Posterior vena cava (tissue), 2 donors: ENCODE measurements around the gene KIAA0232. TPM values are rescaled to one million over a fixed set of nuclear protein-coding genes. Genes with fewer than 3 reads are reported as not detected.
A peak's percentile ranks its signal among the peaks of the same experiment; 100 is the strongest.

Experiments
- DNase-seq: peaks from one replicate; pipeline ENCODE4 v3.0.0-alpha.2; 2020; ENCODE audit warnings: low spot score
- intact Hi-C, 2 donors: fragments of 100-400 bp; cut with DNase I; formaldehyde crosslinking; loops; one replicate each; pipeline versions ENCODE4 v1.14.1 to v1.14.2; 2022 to 2023
- long read RNA-seq, 2 donors: library from polyadenylated mRNA; unstranded; transcript quantifications; one replicate each; pipeline ENCODE4 v2.0.0, GENCODE V29; 2020 to 2021
- total RNA-seq, 2 donors: library from RNA; stranded (reverse); fragmentation: NEBNext Ultra II Directional; extraction: Animal tissue kit (Norgen Biotek cat#: 25700); gene quantifications; one replicate each; pipeline ENCODE4 v1.2.1, GENCODE V29; 2021
- donor health status: DM: yes; HTN: yes; CAD: no.
- donor health status: DM: yes; HTN: yes; CAD: no.

Gene KIAA0232
- total RNA-seq, result 10 to 100 TPM; 29.1 to 32.9 TPM
- long read RNA-seq, donor 1, partial matches to known transcripts, result 5 of 10 reads
- long read RNA-seq, donor 1, other reads (novel, unspliced or antisense), result 5 of 10 reads
- long read RNA-seq, donor 2, partial matches to known transcripts, result 4 of 12 reads
- long read RNA-seq, donor 2, other reads (novel, unspliced or antisense), result 8 of 12 reads

GRCh38 chr4:6782147-6782845, at the start of gene KIAA0232:
Gene KIAA0232 (plus strand): TSS chr4:6782727. CDS start chr4:6824454, 41,727 bp downstream.
- intact Hi-C loops, result loop anchor here in 1 of 2 donors (5.0 to 10.0 kb wide), 2 partner anchors 60 to 63 kb away; no protein-coding TSS in a partner anchor

GRCh38 chr4:6733358-6734164, 49.0 kb upstream of the KIAA0232 start:
- DNase-seq, result no peak
- intact Hi-C loops, result no loop called here

More at GRCh38 chr4:6782147-6782845, at the start of gene KIAA0232:
- peak; percentile 97 for DNase-seq

- no peak for DNase-seq
- intact Hi-C loops, result no loop called here
Measured at GRCh38 chr4:6734165-6734786, 48.3 kb upstream of the KIAA0232 start.

- no peak for DNase-seq
- intact Hi-C loops, result no loop called here
Measured at GRCh38 chr4:6739920-6740319, 42.6 kb upstream of the KIAA0232 start.

GRCh38 chr4:6740347-6740746, 42.2 kb upstream of the KIAA0232 start:
- intact Hi-C loops, result no loop called here

GRCh38 chr4:6742507-6742906, 40.0 kb upstream of the KIAA0232 start:
- DNase-seq, result no peak
- intact Hi-C loops, result no loop called here

More at GRCh38 chr4:6740347-6740746, 42.2 kb upstream of the KIAA0232 start:
- DNase-seq, result peak; percentile 23

GRCh38 chr4:6742989-6743388, 39.5 kb upstream of the KIAA0232 start:
- intact Hi-C loops, result no loop called here
- DNase-seq, result peak; percentile 26

- peak; percentile 79 for DNase-seq
- intact Hi-C loops, result no loop called here
Measured at GRCh38 chr4:6746721-6747293, 35.7 kb upstream of the KIAA0232 start.

- intact Hi-C loops, result no loop called here
- peak; percentile 79 for DNase-seq
Measured at GRCh38 chr4:6747294-6748051, 35.1 kb upstream of the KIAA0232 start.

GRCh38 chr4:6748286-6748685, 34.2 kb upstream of the KIAA0232 start:
- DNase-seq, result no peak

GRCh38 chr4:6749340-6750171, 33.0 kb upstream of the KIAA0232 start:
- intact Hi-C loops, result no loop called here
- peak; percentile 90 for DNase-seq

More at GRCh38 chr4:6748286-6748685, 34.2 kb upstream of the KIAA0232 start:
- intact Hi-C loops, result no loop called here

- DNase-seq, result no peak
- intact Hi-C loops, result no loop called here
Measured at GRCh38 chr4:6750286-6751221, 32.0 kb upstream of the KIAA0232 start.

- intact Hi-C loops, result no loop called here
- no peak for DNase-seq
Measured at GRCh38 chr4:6751611-6752485, 30.7 kb upstream of the KIAA0232 start.

GRCh38 chr4:6752486-6752829, 30.1 kb upstream of the KIAA0232 start:
- DNase-seq, result no peak
- intact Hi-C loops, result no loop called here

GRCh38 chr4:6753103-6753560, 29.4 kb upstream of the KIAA0232 start:
- intact Hi-C loops, result no loop called here
- no peak for DNase-seq

- intact Hi-C loops, result no loop called here
- no peak for DNase-seq
Measured at GRCh38 chr4:6753891-6754290, 28.6 kb upstream of the KIAA0232 start.
